ENCODE data around the gene ACTR10.

ACTR10 gene

GRCh38 chr14:58191763-58192601 is 8.0 kb upstream of the ACTR10 start:
- TF ChIP-seq CTCF (conservative IDR thresholded peaks at IDR 0.05; ENCODE audit: control insufficient read depth, insufficient read depth, low read depth, low read length), result no peak
- DNase-seq (ENCODE audit: low read depth), result no peak

GRCh38 chr14:58193542-58193941 is 6.4 kb upstream of the ACTR10 start:
- no peak overlapping the region for H3K4me3 ChIP-seq (ENCODE audit: control insufficient read depth, low read depth, low read length)
- no peak for TF ChIP-seq CTCF (conservative IDR thresholded peaks at IDR 0.05; ENCODE audit: control insufficient read depth, insufficient read depth, low read depth, low read length)
- DNase-seq (ENCODE audit: low read depth), result peak; percentile 31

More at GRCh38 chr14:58191763-58192601, 8.0 kb upstream of the ACTR10 start:
- no peak overlapping the region for H3K4me3 ChIP-seq (ENCODE audit: control insufficient read depth, low read depth, low read length)

DNA sequence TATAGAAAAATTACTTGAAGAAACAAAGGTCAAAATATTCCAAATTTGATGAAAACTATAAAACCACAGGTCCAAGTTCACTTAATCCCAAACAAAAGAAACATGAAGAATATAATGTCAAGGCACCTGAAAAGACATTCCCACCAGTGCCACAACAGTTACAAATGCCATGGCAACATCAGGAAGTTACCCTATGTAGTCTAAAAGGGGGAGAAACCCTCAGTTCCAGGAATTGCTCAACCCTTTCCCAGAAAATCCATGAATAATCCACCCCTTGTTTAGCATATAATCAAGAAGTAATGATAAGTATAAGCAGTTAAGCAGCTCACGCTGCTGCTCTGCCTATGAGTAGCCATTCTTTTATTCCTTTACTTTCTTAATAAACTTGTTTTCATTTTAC is 3.8 kb upstream of the ACTR10 start:
- H3K4me3 ChIP-seq (ENCODE audit: control insufficient read depth, low read depth, low read length), result no peak overlapping the region
- no peak for TF ChIP-seq CTCF (conservative IDR thresholded peaks at IDR 0.05; ENCODE audit: control insufficient read depth, insufficient read depth, low read depth, low read length)
- DNase-seq (ENCODE audit: low read depth), result no peak

GRCh38 chr14:58198086-58198485 is 1.9 kb upstream of the ACTR10 start:
- DNase-seq (ENCODE audit: low read depth), result no peak
- H3K4me3 ChIP-seq (ENCODE audit: control insufficient read depth, low read depth, low read length), result no peak overlapping the region

DNA sequence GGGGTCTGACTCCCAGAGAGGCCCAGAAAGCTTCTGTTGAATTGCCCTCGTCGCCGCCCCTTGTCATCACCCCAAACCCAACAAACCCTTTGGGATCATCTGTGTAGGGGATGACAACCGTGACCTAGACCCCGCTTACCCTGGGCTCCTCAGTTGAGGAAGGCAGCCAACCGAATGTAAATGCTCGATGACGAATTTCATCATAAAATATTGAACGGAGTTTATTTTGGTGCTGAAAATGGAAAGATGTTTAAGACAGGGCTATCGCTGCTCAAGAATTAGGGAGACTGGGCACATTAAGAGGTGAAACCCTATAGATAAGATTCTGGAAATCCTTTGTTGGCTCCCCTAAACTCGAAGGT is 512 bp downstream of the ACTR10 start:
- DNase-seq (ENCODE audit: low read depth), result no peak
- peak overlapping the region; percentile 95 for H3K4me3 ChIP-seq (ENCODE audit: control insufficient read depth, low read depth, low read length)
- TF ChIP-seq CTCF (conservative IDR thresholded peaks at IDR 0.05; ENCODE audit: control insufficient read depth, insufficient read depth, low read depth, low read length), result no peak

More at GRCh38 chr14:58198086-58198485, 1.9 kb upstream of the ACTR10 start:
- no peak for TF ChIP-seq CTCF (conservative IDR thresholded peaks at IDR 0.05; ENCODE audit: control insufficient read depth, insufficient read depth, low read depth, low read length)

GRCh38 chr14:58200846-58201245 is 897 bp downstream of the ACTR10 start:
- H3K4me3 ChIP-seq (ENCODE audit: control insufficient read depth, low read depth, low read length), result peak overlapping the region; percentile 95
- peak; percentile 8 for DNase-seq (ENCODE audit: low read depth)
- no peak for TF ChIP-seq CTCF (conservative IDR thresholded peaks at IDR 0.05; ENCODE audit: control insufficient read depth, insufficient read depth, low read depth, low read length)
